A549 treated with dexamethasone at 1 μM for 4 hours (cell line): ENCODE data around the gene ADH1A. TPM values are rescaled to one million over a fixed set of nuclear protein-coding genes. Genes with fewer than 3 reads are reported as not detected.

Experiments used
- total RNA-seq: library from RNA; stranded (reverse); fragments of 200-300 nt; extraction: Qiagen RNA extraction; gene quantifications from 5 replicates; pipeline ENCODE4 v1.2.3, GENCODE V29; 2022

ADH1A gene
- not detected in 5 replicates for total RNA-seq

GRCh38 chr4:99290848-99291786 lies at the start of gene ADH1A:
Gene ADH1A, minus strand, starts transcription at chr4:99290985. Its CDS starts 71 bp downstream, at chr4:99290914.

GRCh38 chr4:99321241-99322191 lies 30.7 kb upstream of the ADH1A start, which contains the start of gene ADH1B:
Gene ADH1B, minus strand, starts transcription at chr4:99321401. Its CDS starts 70 bp downstream, at chr4:99321331.

Other genes with a start within 250 kb of the ADH1A start
- gene ADH5, start 202.2 kb downstream of the ADH1A start, total RNA-seq = 89.6 to 117 TPM (median 93.4 TPM) in 5 replicates
- gene ADH4, start 146.7 kb downstream of the ADH1A start, total RNA-seq = not detected in 5 replicates
- gene ADH6, start 71.7 kb downstream of the ADH1A start, total RNA-seq = 0.12 TPM in 1 of 5 replicates, not detected in the others
- not detected in 5 replicates for gene ADH1B, start 30.4 kb upstream of the ADH1A start, total RNA-seq
- not detected in 5 replicates for gene ADH1C, start 61.8 kb upstream of the ADH1A start, total RNA-seq
- gene ADH7, start 144.4 kb upstream of the ADH1A start, total RNA-seq = not detected in 5 replicates
- not detected in 5 replicates for gene C4orf17, start 220.0 kb upstream of the ADH1A start, total RNA-seq